CD4-positive, alpha-beta T cell treated with Interleukin-6 for 4 hours (primary cell): ENCODE data around the gene IL25.

Experiments used
- DNase-seq: peaks from one replicate; pipeline ENCODE4 v3.0.0-alpha.2; 2020; ENCODE audit warnings: mixed read lengths

Gene IL25

GRCh38 chr14:23354990-23355389 is 17.6 kb upstream of the IL25 start:
- DNase-seq: no peak

GRCh38 chr14:23355871-23356435 is 16.7 kb upstream of the IL25 start:
- no peak for DNase-seq

- no peak for DNase-seq
Observed at GRCh38 chr14:23356662-23357061, 15.9 kb upstream of the IL25 start.

GRCh38 chr14:23357261-23357660 is 15.3 kb upstream of the IL25 start:
- no peak for DNase-seq

- no peak for DNase-seq
Observed at GRCh38 chr14:23358042-23358441, 14.6 kb upstream of the IL25 start.

- DNase-seq: no peak
Observed at GRCh38 chr14:23358553-23359166, 13.9 kb upstream of the IL25 start.

GRCh38 chr14:23359167-23359626 is 13.4 kb upstream of the IL25 start:
- no peak for DNase-seq

GRCh38 chr14:23359722-23360447 is 12.7 kb upstream of the IL25 start:
- DNase-seq: no peak

GRCh38 chr14:23360496-23360895 is 12.1 kb upstream of the IL25 start:
- DNase-seq: no peak

GRCh38 chr14:23361320-23361719 is 11.3 kb upstream of the IL25 start:
- DNase-seq: no peak

- no peak for DNase-seq
Observed at GRCh38 chr14:23361763-23362162, 10.8 kb upstream of the IL25 start.

- no peak for DNase-seq
Observed at GRCh38 chr14:23362200-23362599, 10.4 kb upstream of the IL25 start.

GRCh38 chr14:23364164-23365035 is 8.2 kb upstream of the IL25 start:
- DNase-seq: no peak

GRCh38 chr14:23365036-23365731 is 7.4 kb upstream of the IL25 start, which contains the start of gene EFS:
TSS of gene EFS (minus strand) at chr14:23365172. CDS start at chr14:23365025, 147 bp downstream.
- DNase-seq: no peak

GRCh38 chr14:23365732-23366425 is 6.7 kb upstream of the IL25 start:
- DNase-seq: no peak

GRCh38 chr14:23366426-23366921 is 6.1 kb upstream of the IL25 start:
- no peak for DNase-seq

GRCh38 chr14:23370221-23370620 is 2.4 kb upstream of the IL25 start:
- no peak for DNase-seq

GRCh38 chr14:23371865-23372264 is 744 bp upstream of the IL25 start:
- DNase-seq: no peak

GRCh38 chr14:23373041-23373440 is 432 bp downstream of the IL25 start:
- DNase-seq: no peak

GRCh38 chr14:23375527-23376251 is 3.1 kb downstream of the IL25 start:
- no peak for DNase-seq
